Breast epithelium (tissue), 3 donors: Measurements from ENCODE around the gene CFAP58.

Source experiments
- POLR2A ChIP-seq: fragments of 450-650 bp; IDR thresholded peaks from one replicate; pipeline ENCODE4 v1.6.1; 2016; ENCODE audit warnings: antibody characterized with exemption, mild to moderate bottlenecking, moderate library complexity
- POLR2AphosphoS5 ChIP-seq, 3 donors: sonication (generic); formaldehyde crosslinking; IDR thresholded peaks; one replicate each; pipeline ENCODE4 v1.6.1; 2017; ENCODE audit warnings: antibody characterized with exemption in 3 of 3
- TF ChIP-seq, protein P1 (sequence below), 3 donors: fragments of 450-650 bp; IDR thresholded peaks; one replicate each; pipeline ENCODE4 v1.5.1; 2016 to 2017; ENCODE audit warnings: antibody characterized with exemption in 3 of 3, mild to moderate bottlenecking in 3 of 3, moderate library complexity in 3 of 3

- TF ChIP-seq, protein P1, sequence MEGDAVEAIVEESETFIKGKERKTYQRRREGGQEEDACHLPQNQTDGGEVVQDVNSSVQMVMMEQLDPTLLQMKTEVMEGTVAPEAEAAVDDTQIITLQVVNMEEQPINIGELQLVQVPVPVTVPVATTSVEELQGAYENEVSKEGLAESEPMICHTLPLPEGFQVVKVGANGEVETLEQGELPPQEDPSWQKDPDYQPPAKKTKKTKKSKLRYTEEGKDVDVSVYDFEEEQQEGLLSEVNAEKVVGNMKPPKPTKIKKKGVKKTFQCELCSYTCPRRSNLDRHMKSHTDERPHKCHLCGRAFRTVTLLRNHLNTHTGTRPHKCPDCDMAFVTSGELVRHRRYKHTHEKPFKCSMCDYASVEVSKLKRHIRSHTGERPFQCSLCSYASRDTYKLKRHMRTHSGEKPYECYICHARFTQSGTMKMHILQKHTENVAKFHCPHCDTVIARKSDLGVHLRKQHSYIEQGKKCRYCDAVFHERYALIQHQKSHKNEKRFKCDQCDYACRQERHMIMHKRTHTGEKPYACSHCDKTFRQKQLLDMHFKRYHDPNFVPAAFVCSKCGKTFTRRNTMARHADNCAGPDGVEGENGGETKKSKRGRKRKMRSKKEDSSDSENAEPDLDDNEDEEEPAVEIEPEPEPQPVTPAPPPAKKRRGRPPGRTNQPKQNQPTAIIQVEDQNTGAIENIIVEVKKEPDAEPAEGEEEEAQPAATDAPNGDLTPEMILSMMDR (IDR thresholded peaks at IDR 0.05), result no peak
- TF ChIP-seq POLR2A (no peak), POLR2AphosphoS5 (IDR thresholded peaks at IDR 0.05) (no peak)
Measured at GRCh38 chr10:104304927-104305326, 48.7 kb upstream of the CFAP58 start.
